HG03108 (cell line): ENCODE measurements around the gene NCLN.
A peak's percentile ranks its signal among the peaks of the same experiment; 100 is the strongest.
"Not testable (repeated sequence)": the region's sequence is repeated elsewhere in the genome, so short reads cannot be mapped to it uniquely, and the experiment has no call there.

Source experiments
- ATAC-seq: cut with Tn5 transposase; IDR thresholded peaks from one replicate; pipeline ENCODE4 v1.9.1; 2021; ENCODE audit warnings: moderate library complexity; ENCODE audit not compliant: unreplicated experiment

NCLN gene

GRCh38 chr19:3154957-3155736, 30.6 kb upstream of the NCLN start:
- ATAC-seq: peak; percentile 84

- no peak for ATAC-seq
These were observed 28.5 kb upstream of the NCLN start for GRCh38 chr19:3157096-3157845.

- ATAC-seq: no peak
These were observed 26.2 kb upstream of the NCLN start for GRCh38 chr19:3159565-3159964.

GRCh38 chr19:3160219-3160618, 25.5 kb upstream of the NCLN start:
- no peak for ATAC-seq

GRCh38 chr19:3161453-3161852, 24.3 kb upstream of the NCLN start:
- ATAC-seq: no peak

- ATAC-seq: no peak
These were observed 23.1 kb upstream of the NCLN start for GRCh38 chr19:3162418-3163229.

GRCh38 chr19:3163230-3163886, 22.4 kb upstream of the NCLN start:
- no peak for ATAC-seq

GRCh38 chr19:3163943-3164342, 21.8 kb upstream of the NCLN start:
- ATAC-seq: no peak

- ATAC-seq: no peak
These were observed 18.0 kb upstream of the NCLN start for GRCh38 chr19:3167533-3168272.

- no peak for ATAC-seq
These were observed 13.6 kb upstream of the NCLN start for GRCh38 chr19:3171894-3172672.

- ATAC-seq: not testable (repeated sequence)
These were observed 13.1 kb upstream of the NCLN start for GRCh38 chr19:3172673-3173000.

GRCh38 chr19:3175781-3176714, 9.7 kb upstream of the NCLN start:
- no peak for ATAC-seq

- ATAC-seq: no peak
These were observed 8.8 kb upstream of the NCLN start for GRCh38 chr19:3176715-3177501.

- ATAC-seq: peak; percentile 37
These were observed 7.3 kb upstream of the NCLN start, which contains the start of gene S1PR4 for GRCh38 chr19:3178377-3178972. S1PR4 (plus strand) TSS chr19:3178769; CDS start chr19:3178793, 24 bp downstream.

GRCh38 chr19:3178973-3179738, 6.6 kb upstream of the NCLN start:
- peak; percentile 1 for ATAC-seq

- ATAC-seq: no peak
These were observed 5.9 kb upstream of the NCLN start for GRCh38 chr19:3179739-3180293.
